ENCODE measurements around the gene USP48.

Gene USP48

GRCh38 chr1:21721295-21721985 is 61.5 kb downstream of the USP48 start:
- H3K27ac ChIP-seq: peak overlapping the region; percentile 60; the same call in 1 of the 2 replicates
- no peak for TF ChIP-seq CTCF (conservative IDR thresholded peaks at IDR 0.05)

DNA sequence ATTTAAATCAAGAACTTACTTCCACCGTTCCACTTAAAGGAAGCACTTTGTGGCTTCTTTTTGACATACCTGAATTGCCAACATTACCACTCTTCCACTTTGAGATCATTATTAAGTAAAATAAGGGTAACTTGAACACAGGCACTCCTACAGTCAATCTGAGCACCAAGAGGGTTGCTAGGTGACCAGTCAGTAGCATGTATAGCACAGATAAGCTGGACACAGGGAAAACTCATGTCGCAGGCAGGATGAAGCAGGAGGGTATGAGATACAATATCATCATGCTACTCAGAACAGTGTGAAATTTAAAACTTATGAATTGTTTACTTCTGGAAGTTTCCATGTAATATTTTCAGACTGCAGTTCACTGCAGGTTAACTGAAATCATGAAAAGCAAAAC is 66.8 kb downstream of the USP48 start:
- TF ChIP-seq CTCF (conservative IDR thresholded peaks at IDR 0.05): no peak
- no peak overlapping the region for H3K27ac ChIP-seq

GRCh38 chr1:21707891-21708290 is 75.1 kb downstream of the USP48 start:
- no peak overlapping the region for H3K27ac ChIP-seq
- TF ChIP-seq CTCF (conservative IDR thresholded peaks at IDR 0.05): no peak

DNA sequence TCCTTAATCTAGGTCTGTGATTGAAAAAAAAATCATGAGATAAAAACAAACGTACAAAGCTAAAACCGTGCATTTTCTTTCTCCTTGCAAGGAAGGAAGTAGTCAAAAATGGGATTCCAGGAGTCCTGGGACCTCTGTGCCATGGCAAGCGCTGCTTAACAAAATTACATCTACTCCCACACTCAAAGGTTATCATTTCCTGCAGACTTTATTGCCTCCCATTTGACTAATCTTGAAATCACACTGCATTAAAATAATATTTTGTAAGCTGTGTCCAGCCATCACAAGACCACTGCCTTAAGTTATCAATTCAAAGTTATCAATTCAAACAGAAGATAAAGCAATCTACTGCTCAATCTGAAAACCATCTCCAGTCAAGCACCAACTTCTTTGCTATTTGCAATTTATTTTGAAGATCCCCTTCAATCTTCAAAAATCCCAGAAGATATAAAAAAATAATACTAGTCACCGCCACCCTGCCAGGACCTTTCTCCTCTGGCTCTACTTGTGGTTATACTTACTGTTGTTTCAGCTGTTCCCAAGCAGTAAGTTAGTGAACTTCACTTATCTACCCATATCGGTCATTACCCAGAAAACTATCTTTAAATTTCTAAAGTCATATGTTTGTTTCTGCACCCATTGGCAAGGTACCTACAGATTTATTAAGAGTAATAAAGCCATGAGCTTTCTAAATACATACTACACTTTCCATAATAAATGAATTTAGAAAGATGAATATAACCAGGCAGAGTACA is 75.7 kb downstream of the USP48 start:
- H3K27ac ChIP-seq: no peak overlapping the region
- TF ChIP-seq CTCF (conservative IDR thresholded peaks at IDR 0.05): no peak

- H3K27ac ChIP-seq: no peak overlapping the region
- no peak for TF ChIP-seq CTCF (conservative IDR thresholded peaks at IDR 0.05)
Measured at GRCh38 chr1:21706151-21706835, 76.7 kb downstream of the USP48 start.

DNA sequence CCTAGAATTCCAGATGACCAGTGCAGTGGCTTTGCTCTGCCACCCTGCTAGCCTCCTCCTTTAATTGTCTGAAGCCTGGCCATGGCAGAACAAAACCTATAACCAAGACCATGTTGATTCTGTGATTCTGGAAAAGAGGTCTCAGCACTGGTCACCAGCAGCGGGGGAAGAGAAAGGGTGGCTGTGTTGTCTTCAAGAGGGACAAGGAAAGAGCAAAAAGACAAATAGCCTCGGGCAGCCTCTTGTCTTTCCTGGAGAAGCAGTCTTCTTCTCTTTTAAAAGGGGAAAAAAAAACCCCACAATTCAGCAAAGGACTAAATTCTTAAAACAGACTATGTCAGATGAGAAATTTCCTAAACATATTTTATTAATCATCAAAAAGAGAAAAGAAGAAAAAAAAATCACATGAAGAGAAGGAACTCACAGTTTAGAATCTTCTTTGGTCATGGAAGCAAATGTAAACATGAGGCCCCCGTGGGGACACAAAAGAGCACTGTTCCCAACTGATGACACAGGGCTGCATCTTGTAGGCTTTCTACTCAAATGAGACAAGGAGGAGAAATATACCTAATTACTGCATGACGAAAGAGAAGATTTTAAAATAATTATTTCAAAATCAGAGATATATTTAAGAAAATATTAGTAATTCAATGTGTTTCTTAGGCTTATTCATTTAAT is 77.5 kb downstream of the USP48 start:
- no peak for TF ChIP-seq CTCF (conservative IDR thresholded peaks at IDR 0.05)
- no peak overlapping the region for H3K27ac ChIP-seq

DNA sequence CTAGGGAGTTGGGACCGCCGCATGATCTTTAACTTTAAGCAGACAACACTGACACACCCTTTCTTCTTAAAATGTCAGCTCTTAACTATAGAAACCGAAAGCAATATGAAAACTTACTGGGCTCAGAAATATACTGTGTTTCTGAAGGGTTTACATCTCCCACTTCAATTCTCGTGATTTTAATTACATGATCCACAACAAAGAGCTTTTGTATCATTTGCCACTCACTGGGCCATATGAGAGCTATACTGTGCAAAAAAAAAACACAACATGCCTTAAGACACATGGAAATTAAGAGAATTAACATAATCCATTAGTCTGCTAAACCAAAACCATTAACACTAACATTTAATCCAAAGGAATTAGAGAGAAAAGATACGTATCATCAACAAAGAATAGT is 78.8 kb downstream of the USP48 start:
- H3K27ac ChIP-seq: peak overlapping the region; percentile 38
- TF ChIP-seq CTCF (conservative IDR thresholded peaks at IDR 0.05): no peak

Data from VCaP (cell line).